ENCODE data around the gene NOS1.
"Not testable (repeated sequence)": the region's sequence is repeated elsewhere in the genome, so short reads cannot be mapped to it uniquely, and the experiment has no call there.

Gene NOS1

DNA sequence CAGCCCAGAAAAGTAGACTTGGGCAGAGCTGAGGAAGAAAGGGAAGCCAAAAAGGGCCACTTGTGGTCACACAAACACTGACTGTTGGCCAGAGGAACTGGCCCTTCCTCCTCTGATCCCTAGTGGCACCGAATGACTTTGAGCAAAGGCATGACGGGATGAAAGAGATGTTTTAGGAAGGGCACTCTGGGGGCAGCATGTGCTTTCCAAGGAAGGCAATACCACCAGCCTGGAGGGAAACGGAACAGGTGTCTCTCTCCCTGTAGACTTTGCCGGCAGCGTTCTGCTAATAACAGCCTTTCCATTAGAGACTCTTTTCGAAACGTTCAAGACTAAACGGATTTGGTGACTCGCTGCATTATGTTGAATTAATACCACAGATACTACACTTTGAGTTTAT, 158.9 kb downstream of the NOS1 start:
- no peak for DNase-seq

DNA sequence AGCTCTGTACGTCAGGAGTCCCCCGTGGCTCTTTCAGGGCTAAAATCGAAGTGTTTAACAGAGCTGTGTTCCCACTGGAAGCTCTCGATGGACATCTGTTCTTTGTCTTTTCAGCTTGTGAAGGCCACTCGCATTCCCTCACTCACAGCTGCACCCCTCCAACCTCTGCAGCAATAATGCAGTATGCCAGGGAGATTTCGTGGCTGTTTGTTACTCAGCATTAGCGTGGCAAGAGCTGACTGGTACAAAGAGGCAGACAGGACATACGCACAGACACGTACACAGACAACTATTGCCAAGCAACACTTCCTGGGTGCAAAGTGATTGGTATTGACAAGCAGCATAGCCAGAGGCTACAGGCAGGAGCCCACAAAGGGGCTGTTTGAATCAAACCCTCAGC, 159.4 kb downstream of the NOS1 start:
- no peak for DNase-seq

DNA sequence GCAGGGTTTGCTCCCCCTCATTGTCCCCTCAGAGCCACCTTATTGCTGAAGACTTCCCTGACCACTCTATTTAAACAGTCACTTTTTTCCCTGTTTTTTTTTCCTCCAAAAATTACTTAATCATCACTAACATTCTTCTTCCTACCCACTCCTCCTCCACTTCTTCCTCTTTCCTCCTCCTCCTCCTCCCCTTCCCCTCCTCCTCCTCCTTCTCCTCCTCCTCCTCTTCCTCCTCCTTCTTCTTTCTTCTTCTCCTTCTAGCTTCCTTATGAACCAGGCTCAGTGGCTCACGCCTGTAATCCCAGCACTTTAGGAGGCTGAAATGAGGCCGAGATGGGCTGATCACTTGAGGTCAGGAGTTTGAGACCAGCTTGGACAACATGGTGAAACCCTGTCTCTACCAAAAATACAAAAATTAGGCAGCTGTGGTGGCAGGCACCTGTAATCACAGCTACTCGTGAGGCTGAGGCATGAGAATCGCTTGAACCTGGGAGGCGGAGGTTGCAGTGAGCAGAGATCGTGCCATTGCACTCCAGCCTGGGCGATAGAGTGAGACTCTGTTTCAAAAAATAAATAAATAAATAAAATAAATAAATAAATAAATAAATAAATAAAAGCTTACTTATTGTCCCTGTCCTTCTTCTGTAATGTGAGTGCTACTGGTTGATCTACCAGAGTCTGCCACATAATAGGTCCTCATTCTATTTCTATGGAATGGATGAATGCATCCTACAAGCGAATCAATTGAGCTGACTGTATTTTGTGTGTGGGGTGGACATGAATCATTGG, 161.3 kb downstream of the NOS1 start:
- DNase-seq: not testable (repeated sequence)

DNA sequence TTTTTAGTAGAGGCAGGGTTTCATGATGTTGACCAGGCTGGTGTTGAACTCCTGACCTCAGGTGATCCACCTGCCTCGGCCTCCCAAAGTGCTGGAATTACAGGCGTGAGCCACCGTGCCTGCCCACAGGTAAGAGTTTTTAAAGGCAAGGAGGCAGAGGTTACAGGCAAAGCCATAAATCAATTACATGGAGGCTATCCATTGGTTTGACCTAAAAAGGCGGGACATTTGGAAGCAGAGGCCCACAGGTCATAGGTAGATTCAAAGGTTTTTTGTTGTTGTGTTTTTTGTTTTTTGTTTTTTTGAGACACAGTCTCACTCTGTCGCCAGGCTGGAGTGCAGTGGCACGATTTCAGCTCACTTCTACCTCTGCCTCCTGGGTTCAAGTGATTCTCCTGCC, 165.1 kb downstream of the NOS1 start:
- DNase-seq: not testable (repeated sequence)

DNA sequence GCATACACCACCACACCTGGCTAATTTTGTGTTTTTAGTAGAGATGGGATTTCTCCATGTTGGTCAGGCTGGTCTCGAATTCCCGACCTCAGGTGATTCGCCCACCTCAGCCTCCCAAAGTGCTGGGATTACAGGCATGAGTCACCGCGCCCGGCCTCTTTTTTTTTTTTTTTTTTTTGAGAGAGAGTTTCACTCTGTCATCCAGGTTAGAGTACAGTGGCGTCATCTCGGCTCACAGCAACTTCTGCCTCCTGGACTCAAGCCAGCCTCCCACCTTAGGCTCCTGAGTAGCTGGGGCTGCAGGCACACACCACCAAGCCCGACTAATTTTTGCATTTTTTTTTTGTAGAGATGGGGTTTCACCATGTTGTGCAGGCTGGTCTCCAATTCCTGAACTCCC, 166.4 kb downstream of the NOS1 start:
- DNase-seq: not testable (repeated sequence)

DNA sequence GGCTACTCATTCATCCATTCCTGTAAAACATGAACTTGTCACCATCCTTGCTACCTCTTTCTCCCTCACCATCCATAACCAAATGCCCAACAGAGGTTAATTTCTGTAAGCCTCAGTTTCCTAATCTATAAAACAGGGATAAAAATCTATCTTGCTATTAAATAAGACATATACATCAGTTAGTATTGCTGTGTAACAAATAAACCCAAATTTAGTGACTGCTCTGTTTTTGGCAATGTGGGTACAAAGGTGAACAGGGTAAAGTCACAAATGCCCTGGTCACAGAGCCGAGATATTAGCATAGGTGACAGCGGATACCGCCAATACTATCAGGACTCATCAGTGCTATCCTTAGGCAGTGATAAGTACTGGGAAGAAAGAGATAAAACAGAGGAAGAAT, 167.5 kb downstream of the NOS1 start:
- no peak for DNase-seq

DNA sequence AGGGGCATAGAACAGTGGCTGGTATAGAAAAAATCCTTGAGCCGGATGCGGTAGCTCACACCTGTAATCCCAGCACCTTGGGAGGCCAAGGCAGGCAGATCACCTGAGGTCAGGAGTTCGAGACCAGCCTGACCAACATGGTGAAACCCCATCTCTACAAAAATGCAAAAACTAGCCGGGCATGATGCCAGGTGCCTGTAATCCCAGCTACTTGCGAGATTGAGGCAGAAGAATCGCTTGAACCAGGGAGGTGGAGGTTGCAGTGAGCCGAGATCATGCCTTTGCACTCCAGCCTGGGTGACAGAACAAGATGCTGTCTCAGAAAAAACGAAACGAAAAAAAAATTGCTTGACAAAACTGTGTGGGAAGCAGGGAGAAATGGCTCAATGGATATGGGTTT, 168.8 kb downstream of the NOS1 start:
- not testable (repeated sequence) for DNase-seq

DNA sequence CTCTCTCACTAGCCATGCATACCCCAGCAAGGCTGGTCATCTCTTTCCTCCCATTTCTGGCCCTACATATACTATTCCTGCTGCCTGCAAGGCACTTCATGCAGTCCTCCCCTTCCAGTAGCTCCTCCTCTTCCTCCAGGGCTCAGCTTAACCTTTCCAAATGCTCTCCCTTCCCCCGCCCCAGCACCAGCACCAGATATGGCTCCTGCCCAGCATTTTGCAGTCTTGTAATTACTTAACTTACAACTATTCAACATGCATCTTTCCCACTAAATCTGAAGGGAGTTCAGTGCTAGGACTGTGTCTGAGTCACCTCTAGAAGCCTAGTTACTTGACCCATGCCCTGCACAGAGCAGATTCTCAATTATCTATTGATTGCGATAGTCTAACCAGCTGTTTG, 169.4 kb downstream of the NOS1 start:
- peak in 1 of 5 donors; percentile 3 for DNase-seq

DNA sequence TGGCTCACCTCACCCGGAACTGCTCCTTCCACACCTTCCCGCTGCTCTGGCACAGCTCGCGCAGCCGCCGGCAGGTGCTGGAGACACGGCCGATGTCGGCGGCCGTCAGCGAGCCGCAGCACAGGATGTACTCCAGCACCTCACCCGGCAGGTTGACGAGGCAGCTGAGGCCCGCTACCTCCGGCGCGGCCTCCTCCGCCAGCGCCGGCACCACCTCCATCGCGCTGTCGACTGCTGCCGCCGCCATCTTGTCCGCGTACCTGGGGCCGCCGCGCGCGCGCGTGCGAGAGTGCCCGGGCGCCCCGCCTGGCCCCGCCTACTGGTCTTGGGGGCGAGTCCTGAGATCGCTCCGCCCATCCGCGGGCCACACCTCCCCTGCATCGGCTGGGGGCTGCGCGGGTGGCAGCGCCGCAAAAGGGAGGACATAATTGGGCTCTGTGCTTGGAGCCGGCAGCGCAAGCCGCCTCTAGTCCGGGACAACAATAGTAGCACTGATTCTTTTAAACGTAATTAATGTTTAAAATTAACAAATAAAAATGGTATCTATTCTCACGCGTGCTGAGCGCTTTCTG, 171.1 kb downstream of the NOS1 start, which contains the start of gene FBXO21:
FBXO21 (minus strand) TSS at position 261 of the 572 bp plus-strand sequence; CDS start at position 247, 14 bp downstream.
- peak; percentile 84 to 92 (median 89) for DNase-seq

DNA sequence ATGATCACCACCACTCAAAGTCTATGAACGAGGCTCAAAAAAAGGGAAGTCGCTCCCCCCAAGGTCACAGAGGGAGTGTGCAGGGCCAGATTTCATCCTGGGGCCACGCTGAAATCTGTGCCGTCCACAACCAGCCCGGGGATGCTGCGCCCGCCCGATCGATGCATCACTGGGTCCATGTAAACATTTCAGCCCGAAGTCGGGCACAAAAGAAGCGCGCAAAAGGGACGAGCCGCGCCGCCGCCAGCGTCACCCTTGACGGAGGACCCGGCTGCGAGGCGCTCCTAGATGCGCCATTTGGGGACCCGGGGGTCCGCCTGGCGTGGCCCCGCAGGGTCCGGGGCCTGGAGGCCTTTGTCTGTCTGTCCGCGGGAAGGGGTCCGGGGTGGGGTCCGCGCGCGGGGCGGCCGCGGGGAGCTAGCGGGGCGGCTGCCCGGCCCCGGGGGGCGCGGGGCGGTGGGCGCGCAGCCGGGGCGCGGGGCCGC, 171.7 kb downstream of the NOS1 start:
- peak in 3 of 5 donors; percentile 22 to 41 (median 28) for DNase-seq

DNA sequence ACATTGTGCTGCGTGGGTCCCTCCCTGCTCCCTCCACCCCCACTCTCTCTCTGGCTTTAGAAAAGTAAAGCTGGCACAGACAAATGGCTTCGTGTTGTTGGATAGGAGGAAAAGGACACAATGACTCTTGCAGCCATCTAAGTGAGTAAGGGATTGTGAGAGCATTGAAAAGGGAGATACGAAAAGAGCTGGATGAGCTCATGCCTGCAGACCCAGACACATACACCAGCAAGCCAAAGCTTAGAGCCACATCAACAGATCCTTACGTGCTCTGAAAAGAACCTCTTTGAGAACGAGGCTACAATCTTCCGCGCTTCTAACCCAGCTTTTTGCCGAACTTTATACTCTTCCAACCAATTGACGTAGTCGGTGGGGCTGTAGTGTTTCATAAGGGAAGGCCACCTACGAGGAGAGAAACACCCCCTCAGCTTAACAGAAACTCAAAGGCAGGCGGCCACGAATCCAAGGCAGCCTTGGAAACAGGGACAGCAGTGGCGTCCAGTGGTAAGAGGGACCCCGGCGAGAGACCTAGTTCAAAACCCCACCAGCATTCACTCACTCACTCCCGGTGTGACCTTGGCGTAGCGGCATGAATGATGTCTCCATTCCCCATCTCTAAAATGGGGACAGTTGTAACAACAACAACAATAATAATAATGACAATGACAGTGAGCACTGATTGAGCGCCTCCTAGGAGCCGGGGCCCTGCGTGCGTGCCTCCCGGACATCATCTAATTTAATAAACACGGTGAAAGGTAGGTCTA, 172.3 kb downstream of the NOS1 start:
- DNase-seq: no peak

DNA sequence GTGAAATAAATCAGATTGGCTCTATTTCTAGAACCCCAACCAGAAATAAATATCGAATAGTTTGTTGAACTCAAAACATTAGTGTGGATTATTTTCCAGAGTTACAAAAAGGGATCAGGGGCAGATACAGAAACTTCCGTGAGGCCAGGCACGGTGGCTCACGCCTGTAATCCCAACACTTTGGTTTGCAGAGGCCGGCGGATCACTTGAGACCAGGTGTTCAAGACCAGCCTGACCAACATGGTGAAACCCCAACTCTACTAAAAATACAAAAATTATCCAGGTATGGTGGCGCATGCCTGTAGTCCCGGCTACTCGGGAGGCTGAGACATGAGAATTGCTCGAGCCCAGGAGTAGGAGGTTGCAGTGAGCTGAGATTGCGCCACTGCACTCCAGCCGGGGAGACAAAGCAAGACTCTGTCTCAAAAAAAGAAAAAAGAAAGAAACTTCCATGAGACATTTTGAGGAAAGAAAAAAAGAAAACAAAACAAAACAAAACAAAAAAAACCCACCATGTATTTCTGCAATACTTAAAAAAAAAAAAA, 173.2 kb downstream of the NOS1 start:
- DNase-seq: no peak

DNA sequence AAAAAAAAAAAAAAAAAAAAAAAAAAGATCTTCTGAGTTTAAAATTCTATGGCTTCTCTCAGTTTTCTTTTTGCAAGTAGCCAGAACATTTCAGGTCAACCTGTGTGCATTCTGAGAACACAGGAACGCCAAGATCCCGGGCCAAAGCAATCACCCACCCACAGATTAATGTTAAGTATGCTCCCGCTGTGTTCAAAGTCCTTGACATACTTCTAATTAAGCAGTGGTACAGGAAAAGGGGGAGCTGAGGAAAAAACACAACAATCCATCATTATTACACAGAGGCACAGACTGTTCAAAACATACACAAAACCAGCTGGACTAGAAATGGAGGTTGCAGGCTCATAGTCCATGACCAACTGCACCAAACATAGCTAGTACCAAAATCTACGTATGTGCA, 174.0 kb downstream of the NOS1 start:
- no peak for DNase-seq

DNA sequence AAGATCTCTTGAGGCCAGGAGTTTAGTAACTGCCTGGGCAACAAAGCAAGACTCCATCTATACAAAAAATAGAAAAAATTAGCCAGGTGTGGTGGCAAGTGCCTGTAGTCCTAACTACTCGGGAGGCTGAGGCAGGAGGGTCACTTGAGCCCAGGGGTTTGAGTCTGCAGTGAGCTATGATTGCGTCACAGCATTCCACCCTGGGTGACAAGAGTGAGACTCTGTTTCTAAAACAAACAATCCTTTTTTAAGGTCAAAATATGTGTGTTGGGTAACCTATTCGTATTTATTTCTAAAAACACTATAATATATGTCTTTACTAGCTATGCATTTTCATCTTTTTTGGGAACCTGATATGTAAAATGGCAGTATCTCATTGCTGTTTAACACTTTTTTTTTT, 178.6 kb downstream of the NOS1 start:
- DNase-seq: no peak

DNA sequence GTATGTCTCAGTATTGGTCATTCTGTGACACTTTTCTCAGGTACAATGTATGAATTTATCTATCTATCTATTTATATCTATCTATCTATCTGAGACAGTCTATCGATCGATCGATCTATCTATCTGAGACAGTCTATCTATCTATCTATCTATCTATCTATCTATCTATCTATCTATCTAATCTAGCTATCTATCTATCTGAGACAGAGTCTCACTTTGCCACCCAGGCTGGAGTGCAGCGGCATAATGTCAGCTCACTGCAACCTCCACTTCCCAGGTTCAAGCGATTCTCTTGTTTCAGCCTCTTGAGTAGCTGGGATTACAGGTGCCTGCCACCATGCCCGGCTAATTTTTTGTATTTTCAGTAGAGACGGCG, 180.0 kb downstream of the NOS1 start:
- not testable (repeated sequence) for DNase-seq

DNA sequence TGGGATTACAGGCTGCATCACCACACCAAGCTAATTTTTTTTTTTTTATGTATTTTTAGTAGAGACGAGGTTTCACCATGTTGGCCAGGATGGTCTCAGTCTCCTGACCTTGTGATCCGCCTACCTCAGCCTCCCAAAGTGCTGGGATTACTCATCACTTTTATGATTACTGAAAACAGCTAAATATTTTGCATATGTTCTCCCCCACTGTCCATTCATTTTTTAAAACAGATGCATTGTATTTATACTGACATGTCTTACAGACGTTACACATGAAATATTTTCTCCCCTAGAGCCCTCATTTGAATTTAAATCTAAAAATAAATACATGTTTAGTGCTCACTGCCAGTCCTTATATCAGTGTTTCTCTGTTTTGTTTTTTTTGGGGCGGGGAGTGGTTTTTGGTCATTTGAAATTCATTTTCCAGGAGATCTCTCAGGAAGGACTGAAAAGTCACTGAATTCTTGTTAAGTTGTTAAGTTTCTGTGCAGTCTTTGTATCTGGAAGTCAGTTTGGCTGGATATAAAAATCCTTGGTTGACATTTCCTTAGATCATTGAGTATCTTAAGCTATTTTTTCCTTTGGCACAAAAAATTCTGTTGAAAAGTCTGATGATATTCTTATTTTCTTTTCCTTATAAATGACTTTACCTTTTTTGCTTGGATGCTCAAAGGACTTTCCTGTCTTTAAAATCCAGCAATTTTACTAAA, 180.5 kb downstream of the NOS1 start:
- DNase-seq: no peak

DNA sequence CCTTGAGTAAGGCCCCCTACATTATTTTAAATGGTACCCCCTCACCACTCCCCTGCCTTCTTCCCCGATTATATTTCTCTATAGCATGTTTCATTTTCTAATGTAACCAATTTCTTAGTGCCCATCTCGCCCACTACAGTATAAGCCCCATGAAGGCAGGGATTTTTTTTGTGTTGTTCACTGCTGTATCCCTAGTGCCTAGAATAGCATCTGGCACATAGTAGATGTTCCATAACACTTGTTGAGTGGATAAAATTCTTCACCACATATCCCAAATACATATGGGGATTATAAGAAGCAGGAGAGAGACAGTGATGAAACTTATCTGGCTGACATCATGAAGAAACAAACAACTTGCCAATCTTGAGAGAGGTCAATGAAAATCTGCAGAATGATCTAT, 182.7 kb downstream of the NOS1 start:
- no peak for DNase-seq

DNA sequence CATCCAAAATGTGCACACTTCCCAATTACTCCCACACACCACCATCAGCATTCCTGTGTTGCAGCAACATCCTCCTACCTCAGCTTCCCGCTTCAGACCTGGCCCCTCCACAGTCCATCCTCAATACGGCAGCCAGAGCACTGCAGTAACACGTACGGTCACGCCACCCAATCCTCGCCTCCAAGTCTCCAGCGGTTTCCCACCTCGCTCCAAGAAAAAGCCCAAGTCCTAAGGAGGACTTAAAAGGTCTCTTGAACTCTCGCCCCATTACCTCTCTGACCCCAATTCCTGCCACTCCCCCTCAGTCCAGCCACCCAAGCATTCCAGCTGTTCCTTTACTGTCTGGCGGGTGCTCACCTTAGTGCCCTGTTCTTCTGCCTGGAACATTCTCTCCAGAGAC, 183.1 kb downstream of the NOS1 start:
- DNase-seq: no peak

DNA sequence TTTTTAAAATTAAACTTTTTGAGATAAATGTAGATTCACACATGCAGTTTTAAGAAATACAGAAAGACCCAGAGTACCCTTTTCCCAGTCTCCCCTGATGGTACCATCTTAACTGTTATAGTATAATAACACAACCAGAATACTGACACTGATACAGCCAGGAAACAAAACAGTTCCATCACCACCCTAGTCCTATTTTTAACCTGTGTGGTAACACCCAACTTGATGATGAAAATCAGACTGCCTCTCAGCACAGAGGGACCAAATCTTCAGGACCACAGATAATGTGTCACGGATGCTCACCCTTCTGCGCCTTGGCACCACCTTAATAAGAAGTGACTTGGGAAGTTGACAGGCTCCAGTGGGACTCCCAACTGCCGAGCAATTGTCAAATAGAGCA, 189.3 kb downstream of the NOS1 start:
- no peak for DNase-seq

DNA sequence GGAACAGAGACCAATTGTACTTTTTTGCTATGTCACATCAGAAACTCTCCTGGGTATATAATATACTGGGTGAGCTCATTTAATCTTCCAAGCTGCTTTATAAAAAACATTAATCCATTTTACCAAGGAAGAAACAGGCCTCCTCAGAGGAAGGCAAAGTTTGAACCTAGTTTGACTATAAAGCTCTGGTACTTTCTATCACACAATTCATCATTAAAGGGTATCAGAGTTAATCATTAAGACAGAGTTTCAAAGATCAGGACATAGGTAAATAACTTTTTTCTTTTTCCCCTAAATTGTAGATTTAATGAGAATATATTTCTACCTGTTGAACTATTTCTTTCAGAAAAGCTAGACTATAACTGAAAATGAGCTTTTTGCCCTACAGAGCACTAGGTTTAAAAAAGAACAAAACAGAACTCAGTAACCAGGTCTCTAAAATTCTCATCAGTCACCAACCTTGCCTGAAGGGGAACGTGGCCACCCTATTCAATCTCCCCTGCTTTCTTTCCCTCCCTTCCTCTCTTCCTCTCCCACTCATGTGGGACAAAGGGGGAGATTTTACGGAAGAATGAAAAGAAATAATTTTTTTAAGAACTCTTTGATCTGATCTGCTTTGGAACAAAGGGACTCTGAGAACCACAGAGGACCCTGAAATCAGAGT, 189.8 kb downstream of the NOS1 start:
- no peak for DNase-seq

DNA sequence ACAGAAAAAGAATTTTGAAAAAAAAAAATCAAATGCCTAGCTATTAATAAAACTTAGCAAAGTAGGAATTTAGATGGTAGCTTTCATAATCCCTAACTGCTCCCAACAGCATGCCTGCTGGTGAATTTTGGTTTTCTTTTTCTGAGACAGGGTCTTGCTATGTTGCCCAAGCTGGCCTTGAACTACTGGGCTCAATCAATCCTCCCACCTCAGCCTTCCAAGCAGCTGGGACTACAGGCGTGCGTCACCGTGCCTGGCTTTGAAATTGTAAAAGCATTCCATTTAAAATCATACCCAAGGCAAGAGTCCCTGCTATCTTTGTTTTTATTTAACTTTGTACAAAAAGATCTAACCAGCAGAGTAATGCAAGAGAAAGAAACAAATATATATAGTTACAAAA, 191.9 kb downstream of the NOS1 start:
- no peak for DNase-seq

DNA sequence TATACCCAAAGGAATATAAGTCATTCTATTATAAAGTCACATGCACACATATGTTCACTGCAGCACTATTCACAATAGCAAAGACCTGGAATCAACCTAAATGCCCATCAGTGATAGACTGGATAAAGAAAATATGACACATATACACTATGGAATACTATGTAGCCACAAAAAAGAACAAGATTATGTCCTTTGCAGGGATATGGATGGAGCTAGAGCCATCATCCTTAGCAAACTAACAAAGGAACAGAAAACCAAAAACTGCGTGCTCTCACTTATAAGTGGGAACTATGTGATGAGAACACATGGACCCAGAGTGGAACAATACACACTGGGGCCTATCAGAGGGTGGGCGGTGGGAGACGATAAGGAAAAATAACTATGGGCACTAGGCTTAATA, 192.4 kb downstream of the NOS1 start:
- DNase-seq: no peak
